HCT116 (cell line): Measurements from ENCODE around the gene FAM98C. TPM values are rescaled to one million over a fixed set of nuclear protein-coding genes. Genes with fewer than 3 reads are reported as not detected.

ENCODE experiments used
- ATAC-seq: fragments of 200-7000 bp; cut with Tn5 transposase; 2 replicates; pipeline ENCODE4 v1.9.1; 2020; ENCODE audit warnings: mild to moderate bottlenecking, moderate library complexity
- BruUV-seq: library from RNA; stranded (reverse); fragments of 400-500 nt; replicated peaks from 2 replicates; lab custom pipeline; 2021; lab: Mats Ljungman, UMichigan
- CTCF ChIA-PET: fragments of 300-600 bp; sonication (Branson Sonifier 250); formaldehyde crosslinking; loops from one replicate; lab custom pipeline; 2021; ENCODE audit warnings: antibody characterized with exemption; lab: Charles Lee
- POLR2A ChIA-PET: fragments of 300-600, 350-600 bp; sonication (Branson Sonifier 250); formaldehyde crosslinking; loops from one replicate; lab custom pipeline; 2021; ENCODE audit warnings: antibody characterized with exemption; lab: Charles Lee
- RAD21 ChIA-PET, 2 experiments: fragments of 300-600 bp; sonication (Branson Sonifier 250); formaldehyde crosslinking; loops; one replicate each; lab custom pipeline; 2023; ENCODE audit warnings: low total read pairs in 2 of 2; ENCODE audit not compliant: uncharacterized antibody in 2 of 2, unreplicated experiment in 2 of 2, low non-redundant PET in 1 of 2; lab: Charles Lee
- DNase-seq: peaks from one replicate; pipeline ENCODE4 v3.0.0-alpha.2; 2010; ENCODE audit warnings: low read depth, low spot score
- H2AFZ ChIP-seq: fragments of 200-600 bp; shearing (Covaris generic), sonication (generic); 2 replicates; pipeline ENCODE4 v1.6.1; 2017; ENCODE audit warnings: low read depth, mixed run types, mixed read lengths, antibody characterized with exemption, low read length; ENCODE audit not compliant: poor library complexity, severe bottlenecking
- H3K27ac ChIP-seq: 2 replicates; pipeline ENCODE4 v1.5.1; 2012; ENCODE audit warnings: low read depth, low read length
- H3K27me3 ChIP-seq: fragments of 200-600 bp; sonication (generic); 2 replicates; pipeline ENCODE4 v1.6.1; 2016; ENCODE audit warnings: mixed run types, low read length, mixed read lengths; ENCODE audit not compliant: insufficient read depth
- H3K36me3 ChIP-seq, 2 experiments: fragments of 200-500 bp in 1 of 2; fragments of 200-600 bp in 1 of 2; sonication (Bioruptor generic) in 1 of 2; sonication (generic) in 1 of 2; 2 replicates each; pipeline versions ENCODE4 v1.5.1 to v1.6.1; 2014 to 2016; ENCODE audit warnings: low read length in 2 of 2, inconsistent platforms in 1 of 2, mixed read lengths in 1 of 2, mixed run types in 1 of 2; ENCODE audit not compliant: insufficient read depth in 2 of 2, control insufficient read depth in 1 of 2
- H3K4me1 ChIP-seq, 2 experiments: fragments of 200-600 bp in 1 of 2; sonication (generic) in 1 of 2; 2 replicates each; pipeline versions ENCODE4 v1.5.1 to v1.6.1; 2012 to 2017; ENCODE audit warnings: low read length in 2 of 2, inconsistent platforms in 1 of 2, mild to moderate bottlenecking in 1 of 2, mixed read lengths in 1 of 2, mixed run types in 1 of 2, moderate library complexity in 1 of 2; ENCODE audit not compliant: insufficient read depth in 2 of 2, control insufficient read depth in 1 of 2
- H3K4me2 ChIP-seq: fragments of 200-600 bp; sonication (generic); 2 replicates; pipeline ENCODE4 v1.6.1; 2017; ENCODE audit warnings: mixed run types, low read length, mixed read lengths
- H3K4me3 ChIP-seq, 2 experiments: fragments of 200-600 bp in 1 of 2; sonication (generic) in 1 of 2; replicated peaks in 1 of 2; 2 replicates each; pipeline ENCODE4 v1.5.1; 2011 to 2016; ENCODE audit warnings: low read length in 2 of 2, control low read depth in 1 of 2, low read depth in 1 of 2, mild to moderate bottlenecking in 1 of 2, mixed read lengths in 1 of 2, mixed run types in 1 of 2
- H3K79me2 ChIP-seq: fragments of 200-600 bp; sonication (generic); 2 replicates; pipeline ENCODE4 v1.6.1; 2017; ENCODE audit warnings: mild to moderate bottlenecking, mixed run types, low read length, moderate library complexity, mixed read lengths; ENCODE audit not compliant: insufficient read depth
- H3K9ac ChIP-seq: fragments of 200-600 bp; sonication (generic); 2 replicates; pipeline ENCODE4 v1.6.1; 2016; ENCODE audit warnings: low read length, mixed read lengths
- H3K9me2 ChIP-seq: fragments of 200-600 bp; sonication (generic), shearing (Covaris generic); 2 replicates; pipeline ENCODE4 v1.6.1; 2017; ENCODE audit warnings: mixed run types, mild to moderate bottlenecking, moderate library complexity; ENCODE audit not compliant: insufficient read depth
- H3K9me3 ChIP-seq, 2 experiments: fragments of 200-500 bp in 1 of 2; fragments of 200-600 bp in 1 of 2; sonication (Bioruptor generic) in 1 of 2; sonication (generic) in 1 of 2; 2 replicates each; pipeline ENCODE4 v1.6.1; 2014 to 2017; ENCODE audit warnings: low read length in 2 of 2, mixed read lengths in 2 of 2, inconsistent platforms in 1 of 2, low read depth in 1 of 2, mild to moderate bottlenecking in 1 of 2, mixed run types in 1 of 2, moderate library complexity in 1 of 2; ENCODE audit not compliant: control insufficient read depth in 1 of 2, insufficient read depth in 1 of 2
- H4K20me1 ChIP-seq: fragments of 200-600 bp; sonication (generic), shearing (Covaris generic); 2 replicates; pipeline ENCODE4 v1.6.1; 2017; ENCODE audit warnings: mixed run types, mild to moderate bottlenecking, moderate library complexity; ENCODE audit not compliant: insufficient read depth
- ATF3 ChIP-seq: IDR thresholded peaks from 2 replicates; pipeline ENCODE4 v1.6.1; 2012
- CBX3 ChIP-seq: IDR thresholded peaks from 2 replicates; pipeline ENCODE4 v1.6.1; 2012; ENCODE audit warnings: low read depth
- EGR1 ChIP-seq: IDR thresholded peaks from 2 replicates; pipeline ENCODE4 v1.6.1; 2012; ENCODE audit warnings: low read depth
- ELF1 ChIP-seq: IDR thresholded peaks from 2 replicates; pipeline ENCODE4 v1.6.1; 2012; ENCODE audit warnings: low read depth, borderline replicate concordance
- EZH2 ChIP-seq: fragments of 200-600 bp; sonication (generic); IDR thresholded peaks from 2 replicates; pipeline ENCODE4 v1.6.1; 2017; ENCODE audit warnings: antibody characterized with exemption, mixed run types
- JUND ChIP-seq: IDR thresholded peaks from 2 replicates; pipeline ENCODE4 v1.6.1; 2012
- MAX ChIP-seq: IDR thresholded peaks from 2 replicates; pipeline ENCODE4 v1.6.1; 2012
- POLR2A ChIP-seq: IDR thresholded peaks from 2 replicates; pipeline ENCODE4 v1.7.0; 2011; ENCODE audit warnings: borderline replicate concordance; ENCODE audit not compliant: insufficient read depth, insufficient read length; ENCODE audit errors: extremely low read depth
- SRF ChIP-seq: IDR thresholded peaks from 2 replicates; pipeline ENCODE4 v1.6.1; 2012; ENCODE audit warnings: low read depth
- TCF7L2 ChIP-seq: IDR thresholded peaks from 2 replicates; pipeline ENCODE4 v1.7.0; 2011; ENCODE audit warnings: borderline replicate concordance, inconsistent platforms; ENCODE audit not compliant: insufficient read depth, insufficient read length; ENCODE audit errors: extremely low read depth
- ZFX ChIP-seq: fragments of 450-650 bp; IDR thresholded peaks from 2 replicates; pipeline ENCODE4 v1.6.1; 2017
- ZNF274 ChIP-seq: fragments of 200-500 bp; sonication (Bioruptor generic); IDR thresholded peaks from 2 replicates; pipeline ENCODE4 v1.6.1; 2014; ENCODE audit warnings: mild to moderate bottlenecking, low read depth, low read length, inconsistent platforms
- intact Hi-C: fragments of 100-400 bp; cut with micrococcal nuclease; formaldehyde crosslinking; loops from 2 replicates; pipeline ENCODE4 v1.10.0; 2022
- total RNA-seq: library from RNA; stranded (reverse); gene quantifications from one replicate; pipeline ENCODE4 v1.2.1, GENCODE V29; 2021; ENCODE audit not compliant: unreplicated experiment
- TF ChIP-seq, protein P1 (sequence below): IDR thresholded peaks from 2 replicates; pipeline ENCODE4 v1.6.1; 2012; ENCODE audit warnings: low read depth
- TF ChIP-seq, protein P2 (sequence below): IDR thresholded peaks from 2 replicates; pipeline ENCODE4 v1.6.1; 2011; ENCODE audit warnings: mild to moderate bottlenecking, low read length, moderate library complexity; ENCODE audit not compliant: insufficient replicate concordance; ENCODE audit errors: extremely low read depth

Gene FAM98C
- total RNA-seq, 1 experiment from 2014 or later: 33.8 TPM

DNA sequence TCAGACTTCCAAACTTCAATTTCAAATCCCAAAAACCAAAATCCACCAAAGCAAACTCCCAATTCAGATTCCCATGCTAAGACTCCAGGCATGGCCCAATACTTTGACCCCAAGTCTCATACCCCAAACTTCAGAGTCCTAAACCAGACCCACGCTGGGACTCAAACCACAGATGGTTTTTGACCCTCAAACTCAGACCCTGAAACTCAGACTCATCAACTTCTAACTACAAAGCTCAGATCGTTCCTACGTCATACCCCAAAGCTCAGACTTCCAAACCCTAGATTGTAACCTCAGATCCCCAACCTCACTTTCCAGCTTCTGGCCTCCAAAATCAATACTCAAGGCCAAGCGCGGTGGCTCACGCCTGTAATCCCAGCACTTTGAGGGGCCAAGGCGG is 42.5 kb downstream of the FAM98C start (continued):
- TF ChIP-seq, protein P1, sequence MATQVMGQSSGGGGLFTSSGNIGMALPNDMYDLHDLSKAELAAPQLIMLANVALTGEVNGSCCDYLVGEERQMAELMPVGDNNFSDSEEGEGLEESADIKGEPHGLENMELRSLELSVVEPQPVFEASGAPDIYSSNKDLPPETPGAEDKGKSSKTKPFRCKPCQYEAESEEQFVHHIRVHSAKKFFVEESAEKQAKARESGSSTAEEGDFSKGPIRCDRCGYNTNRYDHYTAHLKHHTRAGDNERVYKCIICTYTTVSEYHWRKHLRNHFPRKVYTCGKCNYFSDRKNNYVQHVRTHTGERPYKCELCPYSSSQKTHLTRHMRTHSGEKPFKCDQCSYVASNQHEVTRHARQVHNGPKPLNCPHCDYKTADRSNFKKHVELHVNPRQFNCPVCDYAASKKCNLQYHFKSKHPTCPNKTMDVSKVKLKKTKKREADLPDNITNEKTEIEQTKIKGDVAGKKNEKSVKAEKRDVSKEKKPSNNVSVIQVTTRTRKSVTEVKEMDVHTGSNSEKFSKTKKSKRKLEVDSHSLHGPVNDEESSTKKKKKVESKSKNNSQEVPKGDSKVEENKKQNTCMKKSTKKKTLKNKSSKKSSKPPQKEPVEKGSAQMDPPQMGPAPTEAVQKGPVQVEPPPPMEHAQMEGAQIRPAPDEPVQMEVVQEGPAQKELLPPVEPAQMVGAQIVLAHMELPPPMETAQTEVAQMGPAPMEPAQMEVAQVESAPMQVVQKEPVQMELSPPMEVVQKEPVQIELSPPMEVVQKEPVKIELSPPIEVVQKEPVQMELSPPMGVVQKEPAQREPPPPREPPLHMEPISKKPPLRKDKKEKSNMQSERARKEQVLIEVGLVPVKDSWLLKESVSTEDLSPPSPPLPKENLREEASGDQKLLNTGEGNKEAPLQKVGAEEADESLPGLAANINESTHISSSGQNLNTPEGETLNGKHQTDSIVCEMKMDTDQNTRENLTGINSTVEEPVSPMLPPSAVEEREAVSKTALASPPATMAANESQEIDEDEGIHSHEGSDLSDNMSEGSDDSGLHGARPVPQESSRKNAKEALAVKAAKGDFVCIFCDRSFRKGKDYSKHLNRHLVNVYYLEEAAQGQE: no peak
- TF ChIP-seq ZFX (no peak), EGR1 (no peak), ELF1 (no peak)
- TF ChIP-seq, protein P2, sequence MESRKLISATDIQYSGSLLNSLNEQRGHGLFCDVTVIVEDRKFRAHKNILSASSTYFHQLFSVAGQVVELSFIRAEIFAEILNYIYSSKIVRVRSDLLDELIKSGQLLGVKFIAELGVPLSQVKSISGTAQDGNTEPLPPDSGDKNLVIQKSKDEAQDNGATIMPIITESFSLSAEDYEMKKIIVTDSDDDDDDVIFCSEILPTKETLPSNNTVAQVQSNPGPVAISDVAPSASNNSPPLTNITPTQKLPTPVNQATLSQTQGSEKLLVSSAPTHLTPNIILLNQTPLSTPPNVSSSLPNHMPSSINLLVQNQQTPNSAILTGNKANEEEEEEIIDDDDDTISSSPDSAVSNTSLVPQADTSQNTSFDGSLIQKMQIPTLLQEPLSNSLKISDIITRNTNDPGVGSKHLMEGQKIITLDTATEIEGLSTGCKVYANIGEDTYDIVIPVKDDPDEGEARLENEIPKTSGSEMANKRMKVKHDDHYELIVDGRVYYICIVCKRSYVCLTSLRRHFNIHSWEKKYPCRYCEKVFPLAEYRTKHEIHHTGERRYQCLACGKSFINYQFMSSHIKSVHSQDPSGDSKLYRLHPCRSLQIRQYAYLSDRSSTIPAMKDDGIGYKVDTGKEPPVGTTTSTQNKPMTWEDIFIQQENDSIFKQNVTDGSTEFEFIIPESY: no peak

- H3K9me3 ChIP-seq: no peaks in the 10 kb centered on the region
- H3K79me2 ChIP-seq: no peaks in the 10 kb centered on the region
- CTCF ChIA-PET: no interaction called here
- no peaks in the 10 kb centered on the region for H4K20me1 ChIP-seq
- DNase-seq: no peak
- POLR2A ChIA-PET: no interaction called here
- TF ChIP-seq, protein P1: no peak
- TF ChIP-seq EZH2 (no peak), TCF7L2 (no peak), MAX (no peak), SRF (no peak), ATF3 (no peak), EGR1 (no peak), POLR2A (no peak), JUND (no peak), ZNF274 (no peak), CBX3 (no peak)
- H2AFZ ChIP-seq: no peak overlapping the region
- no peak overlapping the region for H3K27ac ChIP-seq
- peaks cover 3 to 7% of the 10 kb centered on the region in 2 experiments; a peak in 3 of 4 replicates for H3K4me1 ChIP-seq
- H3K4me3 ChIP-seq: no peak overlapping the region
- no peaks in the 10 kb centered on the region for H3K27me3 ChIP-seq
- intact Hi-C loops: no loop called here
- no peaks in the 10 kb centered on the region for H3K9me2 ChIP-seq
- no peak for ATAC-seq
- RAD21 ChIA-PET: no interaction called here
- no peak overlapping the region for H3K9ac ChIP-seq
- BruUV-seq: no TSS peak
- no peak overlapping the region for H3K4me2 ChIP-seq
- H3K36me3 ChIP-seq: no peaks in the 10 kb centered on the region
Observed at GRCh38 chr19:38448225-38448624, 45.3 kb downstream of the FAM98C start.
